HepG2 (cell line): ENCODE data around the gene ADGRV1. TPM values are rescaled to one million over a fixed set of nuclear protein-coding genes. Genes with fewer than 3 reads are reported as not detected.

Experiments used
- ATAC-seq: fragments of 200-7000 bp; cut with Tn5 transposase; 3 replicates; pipeline ENCODE4 v1.9.1; 2020; ENCODE audit warnings: mild to moderate bottlenecking, moderate library complexity
- BruUV-seq: library from RNA; stranded (reverse); fragments of 400-500 nt; replicated peaks from 2 replicates; lab custom pipeline; 2021; lab: Mats Ljungman, UMichigan
- CTCF ChIA-PET: fragments of 300-600 bp; formaldehyde crosslinking; extraction: SDS; loops from one replicate; lab custom pipeline; 2021; ENCODE audit warnings: low total read pairs, inconsistent platforms, low intra/inter-chr PET ratio; lab: Yijun Ruan, JAX
- POLR2A ChIA-PET: fragments of 350-600 bp; sonication (Branson Sonifier 250); formaldehyde crosslinking; loops from one replicate; lab custom pipeline; 2020; ENCODE audit warnings: antibody characterized with exemption, inconsistent platforms; lab: Yijun Ruan, JAX
- DNase-seq: peaks from one replicate; pipeline ENCODE4 v3.0.0-alpha.2; 2015; ENCODE audit warnings: low spot score
- FAIRE-seq: peaks from 3 replicates; lab custom pipeline; 2011; peaks lifted over from hg19 to GRCh38; lab: Jason Lieb, UNC
- H2AFZ ChIP-seq: one replicate; pipeline ENCODE4 v1.6.1; 2011; ENCODE audit warnings: low read length, inconsistent platforms
- H3K27ac ChIP-seq: fragments of 300-600 bp; 3 replicates; pipeline ENCODE4 v1.8.0; 2011; ENCODE audit warnings: mixed run types, mild to moderate bottlenecking, mixed read lengths, low read length, inconsistent platforms; ENCODE audit not compliant: insufficient read depth; ENCODE audit errors: extremely low read length
- H3K27me3 ChIP-seq, 2 experiments: fragments of 200-600 bp in 1 of 2; 2 replicates in 1 of 2; 3 replicates in 1 of 2; pipeline versions ENCODE4 v1.6.0 to v1.8.0; 2011; ENCODE audit warnings: low read length in 2 of 2, mild to moderate bottlenecking in 2 of 2, moderate library complexity in 2 of 2, inconsistent platforms in 1 of 2; ENCODE audit not compliant: insufficient read depth in 2 of 2, control insufficient read depth in 1 of 2
- H3K36me3 ChIP-seq, 2 experiments: fragments of 200-600 bp in 1 of 2; replicated peaks in 1 of 2; 2 replicates in 1 of 2; 3 replicates in 1 of 2; pipeline versions ENCODE4 v1.5.1 to v1.8.0; 2011; ENCODE audit warnings: low read length in 2 of 2, inconsistent platforms in 1 of 2; ENCODE audit not compliant: insufficient read depth in 2 of 2, control insufficient read depth in 1 of 2
- H3K4me1 ChIP-seq: 2 replicates; pipeline ENCODE4 v1.5.1; 2012; ENCODE audit warnings: low read length, inconsistent platforms; ENCODE audit not compliant: insufficient read depth
- H3K4me2 ChIP-seq: 2 replicates; pipeline ENCODE4 v1.6.0; 2011; ENCODE audit warnings: low read depth, low read length, inconsistent platforms
- H3K4me3 ChIP-seq, 3 experiments: fragments of 200-600 bp in 1 of 3; sonication (generic), shearing (Covaris generic) in 1 of 3; replicated peaks in 1 of 3; 2 replicates each; pipeline ENCODE4 v1.5.1; 2011 to 2016; ENCODE audit warnings: low read length in 3 of 3, inconsistent platforms in 2 of 3, low read depth in 2 of 3, mild to moderate bottlenecking in 2 of 3, control low read depth in 1 of 3, mixed read lengths in 1 of 3; ENCODE audit not compliant: insufficient read depth in 1 of 3
- H3K79me2 ChIP-seq: one replicate; pipeline ENCODE4 v1.6.1; 2011; ENCODE audit warnings: low read length, inconsistent platforms; ENCODE audit not compliant: insufficient read depth
- H3K9ac ChIP-seq: 2 replicates; pipeline ENCODE4 v1.6.0; 2011; ENCODE audit warnings: mild to moderate bottlenecking, low read depth, low read length, inconsistent platforms; ENCODE audit not compliant: insufficient read depth
- H3K9me3 ChIP-seq: 2 replicates; pipeline ENCODE4 v1.5.1; 2012; ENCODE audit warnings: mild to moderate bottlenecking, low read length
- H4K20me1 ChIP-seq: 2 replicates; pipeline ENCODE4 v1.6.0; 2011; ENCODE audit warnings: inconsistent platforms, mild to moderate bottlenecking, low read length, moderate library complexity; ENCODE audit not compliant: insufficient read depth
- ATRX ChIP-seq: sonication (generic); formaldehyde crosslinking; IDR thresholded peaks from 2 replicates; pipeline ENCODE4 v1.4.0; 2020; ENCODE audit warnings: missing genetic modification reagents, borderline replicate concordance
- BATF2 ChIP-seq: sonication (generic); formaldehyde crosslinking; IDR thresholded peaks from 2 replicates; pipeline ENCODE4 v1.8.0; 2022; ENCODE audit warnings: mild to moderate bottlenecking, missing genetic modification reagents, moderate library complexity
- ELK4 ChIP-seq: sonication (generic); formaldehyde crosslinking; IDR thresholded peaks from 2 replicates; pipeline ENCODE4 v1.9.0; 2021; ENCODE audit warnings: missing genetic modification reagents, borderline replicate concordance
- HDAC2 ChIP-seq: sonication (generic); formaldehyde crosslinking; IDR thresholded peaks from 2 replicates; pipeline ENCODE4 v1.4.0; 2020; ENCODE audit warnings: missing genetic modification reagents
- KAT8 ChIP-seq: IDR thresholded peaks from 2 replicates; pipeline ENCODE4 v1.6.1; 2016; ENCODE audit warnings: missing genetic modification reagents, missing compliant biosample characterization
- KDM5A ChIP-seq: fragments of 200-600 bp; sonication (generic); IDR thresholded peaks from 2 replicates; pipeline ENCODE4 v1.7.0; 2018; ENCODE audit warnings: antibody characterized with exemption, mild to moderate bottlenecking, low read length, borderline replicate concordance
- MTA3 ChIP-seq: sonication (generic); formaldehyde crosslinking; IDR thresholded peaks from 2 replicates; pipeline ENCODE4 v1.4.0; 2020; ENCODE audit warnings: missing genetic modification reagents
- PATZ1 ChIP-seq: sonication (generic); formaldehyde crosslinking; IDR thresholded peaks from 2 replicates; pipeline ENCODE4 v1.4.0; 2020; ENCODE audit warnings: missing genetic modification reagents
- RERE ChIP-seq: IDR thresholded peaks from 2 replicates; pipeline ENCODE4 v1.6.1; 2016; ENCODE audit warnings: low read depth, missing genetic modification reagents, missing compliant biosample characterization
- ZMYM4 ChIP-seq: sonication (generic); formaldehyde crosslinking; IDR thresholded peaks from 2 replicates; pipeline ENCODE4 v1.8.1; 2023; ENCODE audit warnings: mild to moderate bottlenecking, missing genetic modification reagents
- ZNF253 ChIP-seq: sonication (generic); formaldehyde crosslinking; IDR thresholded peaks from 2 replicates; pipeline ENCODE4 v1.8.0; 2022; ENCODE audit warnings: mild to moderate bottlenecking, missing genetic modification reagents, borderline replicate concordance
- ZNF280B ChIP-seq: sonication (generic); formaldehyde crosslinking; IDR thresholded peaks from 2 replicates; pipeline ENCODE4 v1.5.0; 2020; ENCODE audit warnings: missing genetic modification reagents, mild to moderate bottlenecking, borderline replicate concordance
- ZNF557 ChIP-seq: sonication (generic); formaldehyde crosslinking; IDR thresholded peaks from 2 replicates; pipeline ENCODE4 v1.4.0; 2020; ENCODE audit warnings: missing genetic modification reagents
- ZNF749 ChIP-seq: sonication (generic); formaldehyde crosslinking; IDR thresholded peaks from 2 replicates; pipeline ENCODE4 v1.8.0; 2022; ENCODE audit warnings: mild to moderate bottlenecking, missing genetic modification reagents, moderate library complexity, borderline replicate concordance
- ZSCAN12 ChIP-seq: sonication (generic); formaldehyde crosslinking; IDR thresholded peaks from 2 replicates; pipeline ENCODE4 v1.9.0; 2021; ENCODE audit warnings: mild to moderate bottlenecking, missing genetic modification reagents
- WGBS: methylation state at CpG from one replicate; pipeline ENCODE4 v1.1.6; 2017; ENCODE audit warnings: low lambda C conversion rate; 5-methylcytosine and 5-hydroxymethylcytosine counted together
- in situ Hi-C: cut with HindIII; loops from 2 replicates; pipeline ENCODE4 v1.10.0; 2017; ENCODE audit warnings: low pct_unique_long_range_greater_than_20kb; ENCODE audit not compliant: extremely low pct_ligation_motif_present
- intact Hi-C: fragments of 100-400 bp; cut with micrococcal nuclease; formaldehyde crosslinking; loops from one replicate; pipeline ENCODE4 v1.10.0; 2022; ENCODE audit not compliant: unreplicated experiment
- polyA plus RNA-seq, 8 experiments: library from polyadenylated mRNA; depleted of rRNA in 3 of 8; stranded (reverse) in 7 of 8; unstranded in 1 of 8; fragments of >200 nt; fragmentation: Illumina TruSeq in 4 of 8; extraction: Trizol in 4 of 8; gene quantifications; 2 replicates each; pipeline versions ENCODE4 v1.2.1 to v1.2.3, GENCODE V29; 2011 to 2016; ENCODE audit warnings: low read depth in 4 of 8, missing spikeins in 1 of 8, mixed read lengths in 1 of 8; ENCODE audit not compliant: insufficient read depth in 1 of 8
- total RNA-seq, 5 experiments: library from RNA; depleted of rRNA; stranded (reverse); fragments of >200 nt; fragmentation: Illumina TruSeq; extraction: Trizol; gene quantifications; 2 replicates each; pipeline ENCODE4 v1.2.3, GENCODE V29; 2016; ENCODE audit warnings: low read depth in 1 of 5

Gene ADGRV1
- total and polyA plus RNA-seq, 2 of the 13 experiments (the other 11 are each of a cell fraction or from before 2014, with no cell fraction given): 1.7 to 3.9 TPM

- intact Hi-C loops (no loop called here), in situ Hi-C loops (no loop called here)
- H2AFZ ChIP-seq: no peak overlapping the region
- no peak overlapping the region for H3K4me2 ChIP-seq
- no peaks in the 10 kb centered on the region for H3K9me3 ChIP-seq
- WGBS: 23% methylated on average over 6 of the region's 6 CpGs
- POLR2A ChIA-PET: no interaction called here
- FAIRE-seq (no peak), DNase-seq (no peak), ATAC-seq (no peak)
- no peaks in the 10 kb centered on the region for H3K27me3 ChIP-seq
- H3K79me2 ChIP-seq: no peaks in the 10 kb centered on the region
- H3K9ac ChIP-seq: no peak overlapping the region
- H3K4me3 ChIP-seq: no peak overlapping the region
- no TSS peak for BruUV-seq
- CTCF ChIA-PET: no interaction called here
- no peak overlapping the region for H3K27ac ChIP-seq
- H3K4me1 ChIP-seq: no peaks in the 10 kb centered on the region
- H4K20me1 ChIP-seq: no peaks in the 10 kb centered on the region
- no peaks in the 10 kb centered on the region for H3K36me3 ChIP-seq
- TF ChIP-seq ZMYM4 (no peak), ELK4 (CRISPR knock-in tag) (no peak), RERE (CRISPR knock-in tag) (no peak), ZNF280B (CRISPR knock-in tag) (no peak), HDAC2 (CRISPR knock-in tag) (no peak), BATF2 (no peak), ZNF253 (CRISPR knock-in tag) (no peak), KAT8 (CRISPR knock-in tag) (no peak), ZNF749 (CRISPR knock-in tag) (no peak), KDM5A (no peak), ZNF557 (CRISPR knock-in tag) (no peak), MTA3 (CRISPR knock-in tag) (no peak), PATZ1 (CRISPR knock-in tag) (no peak), ATRX (no peak), ZSCAN12 (CRISPR knock-in tag) (no peak)
These were observed 80.3 kb downstream of the ADGRV1 start for GRCh38 chr5:90638878-90639277.
